Measurements from ENCODE around the gene TIPARP.
"Not testable (repeated sequence)": the region's sequence is repeated elsewhere in the genome, so short reads cannot be mapped to it uniquely, and the experiment has no call there.

TIPARP gene

DNA sequence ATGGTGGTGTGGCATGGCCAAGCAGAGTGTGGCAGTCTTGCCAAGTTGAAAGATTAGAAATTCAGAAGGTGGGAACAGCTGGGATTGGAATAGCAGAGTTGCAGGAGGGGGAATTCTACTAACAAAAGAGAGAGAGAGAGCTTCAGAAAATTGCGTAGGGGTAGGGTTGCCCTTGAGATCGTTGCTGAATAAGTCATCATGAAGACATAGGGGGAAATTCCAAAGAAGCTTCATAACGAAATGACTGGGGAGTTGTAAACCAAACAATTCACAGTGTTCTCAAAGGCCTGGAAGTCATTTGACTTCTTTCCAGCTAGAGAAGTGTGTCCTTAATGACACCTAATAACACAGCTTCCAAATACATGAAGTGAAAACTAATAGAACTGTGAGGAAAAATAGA is 26.3 kb upstream of the TIPARP start:
- DNase-seq (ENCODE audit: low spot score) = no peak

DNA sequence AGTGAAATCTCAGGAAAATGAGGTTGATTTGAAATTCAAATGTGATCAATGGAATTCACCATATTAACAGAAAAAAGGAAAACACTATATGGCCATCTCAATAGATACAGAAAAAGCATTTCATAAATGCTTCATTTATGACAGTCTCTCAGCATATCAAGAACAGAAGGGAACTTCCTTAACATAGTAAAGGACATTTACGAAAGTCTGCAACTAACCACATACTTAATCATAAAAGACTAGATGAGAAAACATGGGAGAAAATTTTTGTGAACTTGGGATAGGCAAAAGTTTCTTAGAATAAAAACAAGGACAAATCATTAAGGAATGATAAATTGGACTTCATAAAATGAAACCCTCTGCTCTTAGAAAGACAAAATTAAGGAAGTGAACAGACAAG is 24.7 kb upstream of the TIPARP start:
- DNase-seq (ENCODE audit: low spot score) = no peak

DNA sequence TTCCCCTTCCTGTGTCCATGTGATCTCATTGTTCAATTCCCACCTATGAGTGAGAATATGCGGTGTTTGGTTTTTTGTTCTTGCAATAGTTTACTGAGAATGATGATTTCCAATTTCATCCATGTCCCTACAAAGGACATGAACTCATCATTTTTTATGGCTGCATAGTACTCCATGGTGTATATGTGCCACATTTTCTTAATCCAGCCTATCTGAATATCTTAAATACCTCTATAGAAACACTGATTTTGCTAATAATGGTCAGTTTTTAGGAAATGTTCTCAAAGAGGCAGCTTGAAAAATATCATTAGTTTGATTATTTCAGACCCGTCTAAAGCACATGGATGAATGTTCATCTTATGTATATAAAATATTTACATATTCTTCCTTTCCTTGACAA is 21.7 kb upstream of the TIPARP start:
- DNase-seq (ENCODE audit: low spot score) = not testable (repeated sequence)

DNA sequence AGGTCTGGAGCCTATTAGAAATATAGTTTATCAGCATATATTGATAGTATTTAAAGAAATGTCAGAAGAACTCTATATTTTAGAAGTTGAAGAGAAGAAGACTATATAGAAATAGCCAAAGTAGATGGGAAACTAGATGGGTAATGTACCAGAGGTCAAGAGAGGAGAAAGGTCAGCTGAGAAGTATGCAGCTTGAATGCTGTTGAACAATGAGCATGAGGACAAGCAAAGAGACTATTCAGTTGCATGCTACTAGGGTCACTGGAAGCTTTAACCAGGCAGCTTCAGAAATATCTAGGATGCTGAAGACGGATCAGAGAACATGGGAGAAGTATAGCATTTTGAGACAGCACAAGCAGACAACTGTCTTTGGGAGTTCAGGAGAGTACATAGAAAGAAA is 19.6 kb upstream of the TIPARP start:
- DNase-seq (ENCODE audit: low spot score) = no peak

DNA sequence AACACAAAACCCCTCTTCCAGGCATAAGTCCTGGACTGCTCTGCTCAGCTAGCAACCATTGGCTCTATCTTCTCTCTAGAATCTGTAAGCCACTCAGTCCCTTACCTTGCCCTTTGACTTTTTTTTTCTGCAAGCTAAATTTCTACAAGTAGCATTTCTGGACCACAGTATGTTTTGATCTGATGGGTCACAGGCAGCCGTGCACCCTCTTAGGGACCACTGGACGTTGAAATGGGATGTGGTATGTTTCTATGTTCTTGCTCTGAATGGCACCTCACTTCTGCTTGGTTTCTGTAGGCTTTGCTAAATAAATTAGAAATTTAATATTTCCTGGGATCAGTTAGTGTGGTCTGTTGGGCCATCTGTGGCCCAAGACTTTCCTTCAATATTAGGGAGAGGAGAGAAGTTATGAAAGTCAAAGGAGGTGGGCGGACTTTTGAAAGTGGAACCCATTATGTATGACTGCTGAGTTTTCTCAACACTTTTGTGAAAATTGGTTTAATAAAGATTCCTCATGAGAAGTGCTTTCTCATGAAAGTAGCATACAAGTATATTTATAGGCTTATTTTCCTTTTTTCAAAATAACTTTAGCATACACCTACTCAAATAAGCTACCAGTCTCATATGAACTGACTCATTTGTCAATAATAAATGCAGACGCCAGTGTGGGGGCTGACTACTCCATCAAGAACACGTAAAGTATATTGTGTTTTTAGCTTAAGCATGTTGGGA is 18.4 kb upstream of the TIPARP start:
- DNase-seq (ENCODE audit: low spot score) = no peak

DNA sequence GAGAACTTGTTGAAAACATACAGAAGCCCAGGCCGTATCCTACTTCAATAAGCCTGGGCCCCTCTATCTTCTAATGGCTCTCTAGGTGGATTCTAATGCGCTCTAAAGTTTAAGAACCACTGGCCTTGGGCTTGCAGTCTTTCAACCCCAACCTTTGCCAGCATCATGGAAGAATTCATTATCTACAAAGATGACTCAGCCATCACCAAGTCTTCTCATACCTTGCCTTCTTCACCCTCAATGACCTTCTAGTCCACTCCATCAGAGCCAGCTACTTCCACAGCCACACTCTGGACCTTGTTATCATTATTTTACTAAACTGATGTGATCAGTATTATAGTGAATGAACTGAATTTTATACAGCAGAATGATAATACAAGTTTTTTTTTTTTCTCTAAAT is 16.9 kb upstream of the TIPARP start:
- DNase-seq (ENCODE audit: low spot score) = no peak

DNA sequence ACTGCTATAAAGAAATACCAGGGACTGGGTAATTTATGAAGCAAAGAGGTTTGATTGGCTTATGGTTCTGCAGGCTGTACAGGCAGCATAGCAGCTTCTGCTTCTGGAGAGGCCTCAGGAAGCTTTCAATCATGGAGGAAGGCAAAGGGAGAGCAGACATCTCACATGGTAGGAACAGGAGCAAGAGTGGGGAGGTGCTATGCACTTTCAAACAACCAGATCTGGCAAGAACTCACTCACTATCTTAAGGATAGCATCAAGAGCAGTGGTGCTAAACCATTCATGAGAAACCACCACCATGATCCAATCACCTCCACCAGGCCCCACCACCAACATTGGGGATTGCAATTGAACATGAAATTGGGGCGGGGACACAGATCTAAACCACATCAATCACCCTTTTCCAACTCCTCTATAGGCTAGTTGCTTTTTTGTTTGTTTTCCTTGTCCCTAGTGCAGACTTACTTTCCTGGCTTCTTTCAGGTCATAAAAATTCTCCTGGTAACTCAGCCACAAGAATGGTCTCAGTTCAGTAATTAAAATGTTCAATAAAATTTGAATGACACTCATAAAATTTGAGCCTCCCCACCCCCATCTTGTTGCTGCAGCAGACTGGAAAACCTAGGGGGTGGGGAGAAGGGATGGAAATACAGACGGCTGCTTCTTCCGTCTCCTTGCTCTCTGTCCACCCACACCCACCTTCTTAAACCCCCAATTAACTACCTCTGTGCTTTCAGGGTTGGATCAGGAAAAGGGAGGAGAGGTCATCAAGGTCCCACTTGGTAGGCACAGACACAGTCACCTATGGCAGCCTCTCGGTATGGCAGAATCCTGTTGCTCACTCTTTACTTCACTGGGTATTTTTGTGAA is 16.3 kb upstream of the TIPARP start:
- DNase-seq (ENCODE audit: low spot score) = peak; percentile 23

DNA sequence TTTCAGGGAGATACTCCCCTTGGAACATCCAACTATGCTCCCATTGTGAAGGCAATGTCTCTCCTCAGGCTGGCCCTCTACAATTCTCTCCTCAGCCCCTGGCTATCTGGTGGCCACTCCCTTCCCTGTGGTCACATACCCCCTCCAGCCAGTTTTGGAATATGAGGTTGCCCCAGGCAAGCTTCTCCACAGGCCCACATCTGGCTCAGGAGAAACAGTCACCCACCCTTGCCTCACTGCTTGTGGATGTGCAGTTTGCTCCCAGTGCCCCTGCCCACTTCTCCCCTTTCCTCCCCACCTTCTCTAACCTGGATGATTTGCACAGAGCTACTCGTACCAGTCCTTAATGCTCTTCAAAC is 15.7 kb upstream of the TIPARP start:
- DNase-seq (ENCODE audit: low spot score) = no peak

DNA sequence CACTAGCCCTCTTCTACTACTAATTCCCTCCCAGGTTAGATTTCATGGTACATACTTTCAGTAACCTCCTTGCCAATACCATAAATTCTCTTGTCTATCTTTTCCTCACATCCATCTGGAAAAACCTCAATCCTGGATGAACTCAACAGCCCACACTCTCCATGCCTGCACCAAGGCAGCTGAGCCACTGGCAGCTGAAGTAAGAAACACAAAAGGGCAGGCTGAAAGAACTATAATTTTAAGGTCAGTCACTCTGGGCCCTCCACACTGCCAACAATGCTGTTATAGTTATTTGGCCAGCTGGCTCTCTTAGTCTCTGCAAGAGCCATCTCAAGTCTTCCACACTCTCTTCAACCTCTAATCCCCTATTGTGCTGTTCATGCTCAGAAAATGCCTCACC is 15.1 kb upstream of the TIPARP start:
- no peak for DNase-seq (ENCODE audit: low spot score)

DNA sequence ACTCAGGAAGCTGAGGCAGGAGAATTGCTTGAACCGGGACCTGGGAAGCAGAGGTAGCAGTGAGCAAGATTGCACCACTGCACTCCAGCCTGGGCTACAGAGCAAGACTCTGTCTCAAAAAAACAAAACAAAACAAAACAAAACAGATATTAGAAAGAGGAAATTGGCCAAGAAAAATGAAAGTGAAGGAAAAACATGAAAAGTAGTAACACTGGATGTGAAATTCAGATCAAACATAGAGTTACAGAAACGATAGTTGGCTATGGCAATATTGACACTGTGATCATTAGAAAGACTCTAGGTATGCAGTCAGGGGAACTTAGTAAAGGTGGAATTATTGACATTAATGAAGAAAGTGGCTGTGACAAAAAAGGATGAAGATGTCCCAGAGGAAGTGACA is 13.2 kb upstream of the TIPARP start:
- no peak for DNase-seq (ENCODE audit: low spot score)

DNA sequence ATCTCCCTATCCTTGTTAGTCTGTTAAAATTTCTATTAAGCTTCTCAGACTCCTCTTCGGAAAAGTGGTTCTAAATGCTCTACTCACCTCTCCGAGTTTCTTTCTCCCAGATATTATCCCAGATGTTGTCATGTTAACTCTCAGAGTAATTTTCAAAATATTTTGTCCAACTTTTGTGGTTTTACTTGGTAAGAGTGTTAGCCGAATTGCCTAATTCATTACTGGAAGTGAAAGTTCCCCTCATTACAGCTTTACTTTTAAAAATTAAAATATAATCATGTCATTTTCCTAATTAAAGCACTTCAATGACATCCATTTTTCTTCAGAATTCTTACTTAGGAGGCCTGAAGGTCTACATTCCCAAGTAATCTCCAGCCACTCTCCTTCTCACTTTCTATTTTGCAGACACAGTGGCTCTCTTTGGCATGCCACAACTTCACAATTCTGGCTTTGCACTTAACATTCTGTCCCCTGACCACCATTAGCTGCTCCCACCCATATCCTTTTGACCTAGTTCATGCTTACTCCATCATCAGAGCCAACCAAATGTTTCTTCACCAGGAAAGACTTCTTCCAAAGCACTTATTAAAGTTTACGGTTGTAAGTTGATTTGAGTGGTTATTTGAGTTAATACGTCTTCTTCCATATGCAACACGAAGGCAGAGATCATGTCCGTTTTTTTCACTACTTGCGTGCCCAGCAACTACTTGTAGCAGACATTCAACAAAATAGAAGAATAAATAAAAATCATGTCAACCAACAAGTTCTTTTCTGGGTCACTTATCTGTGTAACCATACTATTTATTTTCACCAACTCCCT is 10.2 kb upstream of the TIPARP start:
- DNase-seq (ENCODE audit: low spot score) = no peak

DNA sequence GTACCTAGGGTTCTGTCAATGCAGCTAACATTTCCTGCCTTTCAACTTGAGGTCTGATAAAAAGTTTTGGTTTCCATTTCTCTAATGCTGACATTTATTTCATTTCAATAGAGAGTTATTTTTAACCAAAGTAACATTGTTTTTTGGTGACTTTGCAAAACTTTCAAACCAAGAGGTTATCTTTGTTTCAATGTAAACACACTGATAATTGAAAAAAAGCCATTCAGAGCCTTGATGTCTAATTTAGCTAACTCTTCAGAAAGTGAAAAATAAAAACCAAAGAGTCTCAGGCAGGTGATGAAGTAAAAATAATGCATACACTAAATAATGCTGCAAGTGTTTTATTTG is 9.6 kb upstream of the TIPARP start:
- DNase-seq (ENCODE audit: low spot score) = no peak

DNA sequence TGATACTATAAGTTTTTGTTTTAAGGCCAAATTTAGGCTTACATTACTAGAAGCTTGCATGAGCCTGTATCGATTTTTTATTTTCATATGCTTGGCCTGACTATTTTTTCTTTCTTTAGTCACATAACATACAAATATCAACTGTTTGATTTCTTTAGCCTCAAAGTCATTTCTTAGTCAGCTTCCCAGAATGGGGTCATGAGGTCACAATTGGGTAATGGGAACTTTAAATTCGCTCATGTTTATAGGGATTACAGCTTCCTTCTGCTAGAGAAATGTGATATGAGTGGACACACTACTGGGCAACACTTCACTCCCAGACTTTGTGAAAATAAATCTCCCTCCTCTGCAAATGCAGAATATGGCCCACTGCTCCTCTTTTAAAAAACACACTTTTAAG is 9.1 kb upstream of the TIPARP start:
- DNase-seq (ENCODE audit: low spot score) = no peak

DNA sequence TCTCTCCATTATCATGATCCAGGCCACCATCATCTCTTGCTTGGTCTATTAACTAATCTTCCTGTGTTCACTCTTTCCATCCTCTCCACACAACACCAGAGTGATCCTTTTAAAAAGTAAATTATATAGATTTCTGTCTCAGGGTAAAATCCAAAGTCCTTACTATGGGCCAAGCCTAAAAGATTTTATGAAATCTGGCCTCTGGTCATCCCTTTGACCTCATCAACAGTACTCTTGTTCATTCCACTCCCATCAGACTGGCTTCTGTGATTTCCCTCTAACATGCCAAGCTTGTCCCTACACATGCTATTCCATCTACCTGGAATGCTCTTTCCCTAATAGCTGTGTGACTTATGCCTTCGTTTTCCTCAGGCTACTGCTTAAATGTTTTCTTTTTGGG is 8.3 kb upstream of the TIPARP start:
- DNase-seq (ENCODE audit: low spot score) = no peak

DNA sequence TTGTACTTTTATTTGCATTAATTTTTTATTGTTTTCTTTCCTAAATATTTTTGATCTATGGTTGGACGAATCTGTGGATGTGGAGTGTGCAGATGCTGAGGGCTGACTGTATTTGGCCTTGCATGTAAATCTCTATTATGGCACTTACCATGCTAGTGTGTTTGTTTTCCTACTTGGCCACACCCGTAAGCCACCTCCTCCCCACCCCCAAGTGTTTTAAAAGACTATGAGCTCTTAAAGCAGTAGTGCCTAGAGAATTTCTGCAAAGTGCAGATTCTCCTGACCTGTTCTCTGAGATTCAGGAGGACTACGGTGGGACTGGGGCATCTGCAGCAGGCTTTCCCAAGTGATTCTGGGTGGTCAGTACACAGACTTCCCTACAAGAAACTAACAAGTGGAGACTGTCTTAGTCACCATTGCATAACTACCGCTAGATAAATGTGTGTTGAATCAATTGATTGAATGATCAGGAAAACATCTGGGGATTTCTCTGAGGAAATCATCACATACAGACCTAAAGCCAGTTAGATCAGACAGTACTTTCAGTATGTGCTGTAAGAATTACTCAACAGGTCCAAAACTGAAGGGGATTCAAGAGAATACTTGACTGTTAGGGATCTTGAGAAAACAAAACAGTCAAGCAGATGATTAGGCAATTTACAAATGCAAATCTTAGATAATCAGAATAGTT is 6.2 kb upstream of the TIPARP start:
- DNase-seq (ENCODE audit: low spot score) = no peak

DNA sequence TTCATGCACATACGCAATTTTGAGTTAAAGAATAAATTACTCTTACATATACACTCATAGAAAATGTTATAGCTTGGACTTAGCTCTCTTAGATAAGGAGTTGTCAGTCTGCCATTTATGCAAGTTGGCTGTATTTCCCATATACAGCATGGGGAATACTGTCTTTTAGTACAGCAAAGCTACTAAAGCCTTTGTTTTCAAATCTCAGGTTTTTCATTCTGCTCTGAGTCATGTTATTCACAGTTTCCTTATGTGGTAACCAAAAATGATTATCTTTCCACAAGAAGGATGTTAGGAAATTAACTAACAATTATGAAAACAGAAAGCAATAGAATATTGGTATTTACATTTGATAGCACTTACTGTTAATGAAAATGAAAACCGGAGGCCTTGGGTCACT is 4.3 kb upstream of the TIPARP start:
- DNase-seq (ENCODE audit: low spot score) = no peak

DNA sequence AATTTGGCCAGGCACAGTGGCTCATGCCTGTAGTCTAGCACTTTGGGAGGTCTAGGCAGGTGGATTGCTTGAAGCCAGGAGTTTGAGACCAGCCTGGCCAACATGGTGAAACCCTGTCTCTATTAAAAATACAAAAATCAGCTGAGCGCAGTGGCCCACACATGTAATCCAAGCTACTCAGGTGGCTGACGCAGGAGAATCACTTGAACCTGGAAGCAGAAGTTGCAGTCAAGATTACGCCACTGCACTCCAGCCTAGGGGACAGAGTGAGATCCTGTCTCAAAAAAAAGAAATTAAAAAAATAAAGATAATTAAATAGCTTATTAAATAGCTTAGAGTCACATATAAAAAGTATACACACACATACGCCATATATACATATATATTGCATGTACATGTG is 3.7 kb upstream of the TIPARP start:
- DNase-seq (ENCODE audit: low spot score) = no peak

DNA sequence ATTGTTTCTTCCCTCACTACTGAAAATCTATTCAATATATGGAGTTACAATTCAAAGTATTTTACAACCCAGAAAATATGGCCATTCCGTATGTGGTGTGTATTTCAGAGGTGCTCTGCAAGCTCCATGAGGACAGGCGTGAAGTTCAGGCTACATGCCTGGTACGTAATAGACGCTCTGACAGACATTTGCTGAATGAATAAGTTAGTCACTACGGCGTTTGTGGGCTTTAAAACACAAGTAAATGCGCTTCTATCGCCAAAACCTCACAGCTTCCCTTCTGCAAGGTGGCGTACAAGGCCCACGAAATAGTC is 701 bp upstream of the TIPARP start:
- DNase-seq (ENCODE audit: low spot score) = no peak

DNA sequence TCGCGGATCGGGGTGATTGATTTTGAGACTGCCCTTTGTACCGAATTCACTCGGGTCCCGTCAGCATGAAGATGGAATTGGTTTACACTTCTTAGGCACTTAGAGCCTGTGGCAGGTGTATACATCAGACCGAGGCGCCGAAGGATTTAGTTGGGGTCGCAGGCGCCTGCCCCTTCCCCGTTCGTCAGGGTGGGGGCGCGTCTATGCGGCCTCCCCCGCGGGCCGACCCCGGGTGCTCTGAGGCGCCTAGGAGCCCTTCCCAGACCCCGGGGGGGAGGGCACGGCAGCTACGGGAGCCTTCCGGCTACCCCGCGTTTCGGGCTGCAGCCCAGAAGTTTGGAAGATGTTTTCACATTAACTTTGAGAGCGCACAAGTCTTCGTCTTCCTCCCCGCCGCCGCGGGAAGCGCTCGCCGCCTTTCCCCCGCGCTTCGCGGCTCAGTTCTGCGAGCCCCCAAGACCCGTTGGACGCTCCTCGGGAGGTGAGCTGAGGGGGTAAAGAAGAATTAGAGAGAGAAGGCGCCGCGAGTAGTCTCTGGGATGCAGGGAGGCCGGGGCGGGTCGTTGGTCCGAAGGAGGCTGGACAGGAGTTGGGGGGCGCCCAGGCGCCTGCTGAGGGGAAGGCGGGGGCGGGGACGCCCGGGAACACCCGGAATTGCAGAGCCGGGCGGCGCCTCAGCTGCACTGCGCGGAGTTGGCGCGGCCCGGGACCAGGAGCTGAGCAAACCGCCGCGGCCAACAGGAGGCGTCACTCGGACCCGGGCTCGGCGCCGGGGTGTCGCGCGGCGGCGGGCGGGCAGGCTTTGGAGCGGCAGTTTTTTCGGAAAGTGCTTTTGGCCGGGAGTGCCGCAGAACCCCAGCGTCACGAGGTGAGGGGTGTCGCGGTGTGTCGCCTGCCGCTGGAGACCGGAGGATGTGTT is 780 bp downstream of the TIPARP start:
- DNase-seq (ENCODE audit: low spot score) = no peak

DNA sequence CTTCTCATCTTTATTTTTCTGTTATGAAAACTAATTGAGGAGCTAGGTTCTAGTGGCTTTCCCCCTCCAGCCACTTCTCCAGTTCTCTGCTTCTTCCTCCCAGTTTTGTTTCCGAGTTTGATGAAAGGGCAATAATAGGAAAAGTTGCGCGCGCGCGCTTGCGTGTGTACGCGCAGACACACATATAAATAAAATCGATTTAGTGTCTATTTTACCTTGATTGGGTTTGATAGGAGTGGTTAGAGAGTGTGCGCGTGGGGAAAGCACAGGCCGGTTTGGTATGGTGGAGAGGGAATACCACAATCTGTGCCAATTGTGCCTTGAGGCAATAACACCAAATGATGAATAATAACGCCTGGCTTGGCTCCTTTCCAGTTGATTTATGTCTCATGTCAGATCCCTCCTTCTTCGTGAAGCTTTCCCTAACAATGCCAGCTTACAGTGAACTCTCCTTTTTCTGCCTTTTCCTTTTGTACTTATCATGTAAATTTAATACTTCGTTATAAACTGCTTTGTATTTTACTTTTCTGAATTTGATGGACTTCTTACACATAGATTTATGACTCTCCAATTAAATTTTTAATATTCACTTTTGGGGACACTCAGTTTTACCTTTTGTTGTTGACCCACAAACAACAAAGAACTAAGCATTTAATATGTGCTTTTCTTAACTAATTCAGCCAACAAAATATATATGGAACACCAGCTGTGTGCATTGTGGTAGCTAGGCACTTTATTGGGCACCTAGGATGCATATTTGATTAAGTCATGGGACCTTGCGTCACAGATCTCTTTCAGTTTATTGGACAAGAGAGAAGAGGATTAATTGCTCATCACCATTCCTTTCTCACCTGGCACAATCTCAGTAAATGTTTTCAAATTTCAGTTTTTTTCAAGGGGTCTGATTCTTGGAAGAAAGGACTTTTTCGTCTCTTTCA is 1.7 kb downstream of the TIPARP start:
- DNase-seq (ENCODE audit: low spot score) = peak; percentile 90
